Right kidney (tissue), 9 donors: ENCODE measurements around the gene PMEL.
"Not testable (repeated sequence)": the region's sequence is repeated elsewhere in the genome, so short reads cannot be mapped to it uniquely, and the experiment has no call there.

Source experiments
- DNase-seq: peaks from one replicate; pipeline ENCODE4 v3.0.0-alpha.2; 2016
- long read RNA-seq, 8 donors: transcript quantifications; one replicate each; lab custom pipeline, GENCODE V29; 2026

Gene PMEL
- long read RNA-seq, donor 1, partial matches to known transcripts = 0 of 3 reads
- long read RNA-seq, donor 1, other reads (novel, unspliced or antisense) = 0 of 3 reads
- long read RNA-seq, donor 2, partial matches to known transcripts = 113 of 129 reads
- long read RNA-seq, donor 2, other reads (novel, unspliced or antisense) = 16 of 129 reads
- long read RNA-seq, donor 3 = 0 reads
- long read RNA-seq, donor 4, partial matches to known transcripts = 0 of 2 reads
- long read RNA-seq, donor 4, other reads (novel, unspliced or antisense) = 0 of 2 reads
- long read RNA-seq, donor 5, partial matches to known transcripts = 0 of 13 reads
- long read RNA-seq, donor 5, other reads (novel, unspliced or antisense) = 13 of 13 reads
- long read RNA-seq, donor 6, partial matches to known transcripts = 12 of 12 reads
- long read RNA-seq, donor 6, other reads (novel, unspliced or antisense) = 0 of 12 reads
- long read RNA-seq, donor 7 = 0 reads
- long read RNA-seq, donor 8 = 0 reads

DNA sequence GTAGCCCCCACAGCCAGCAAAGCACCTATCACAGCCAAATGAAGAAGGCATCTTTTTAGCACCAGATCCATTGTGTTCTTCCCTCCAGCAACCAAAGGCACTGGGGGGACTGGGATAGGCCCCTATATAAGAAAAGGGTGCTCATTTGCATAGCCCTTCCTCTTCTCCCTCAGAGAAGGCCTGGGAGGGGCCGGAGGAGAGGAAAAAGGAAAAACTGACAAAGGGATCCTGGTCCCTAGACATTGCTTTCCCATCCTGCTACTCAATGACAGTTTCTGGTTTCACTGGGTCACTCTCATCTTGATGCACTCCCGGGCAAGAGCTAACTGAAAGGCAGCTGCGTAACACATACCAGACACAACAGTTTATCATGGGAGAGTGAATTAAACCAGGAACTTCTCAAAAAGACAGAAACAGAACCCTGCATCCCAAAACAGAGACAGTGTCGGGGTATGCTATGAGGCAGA, at the start of gene PMEL:
Gene PMEL (minus strand): TSS at position 102 of the 467 bp plus-strand sequence. CDS start 31 bp downstream, at position 71.
- DNase-seq = no peak

DNA sequence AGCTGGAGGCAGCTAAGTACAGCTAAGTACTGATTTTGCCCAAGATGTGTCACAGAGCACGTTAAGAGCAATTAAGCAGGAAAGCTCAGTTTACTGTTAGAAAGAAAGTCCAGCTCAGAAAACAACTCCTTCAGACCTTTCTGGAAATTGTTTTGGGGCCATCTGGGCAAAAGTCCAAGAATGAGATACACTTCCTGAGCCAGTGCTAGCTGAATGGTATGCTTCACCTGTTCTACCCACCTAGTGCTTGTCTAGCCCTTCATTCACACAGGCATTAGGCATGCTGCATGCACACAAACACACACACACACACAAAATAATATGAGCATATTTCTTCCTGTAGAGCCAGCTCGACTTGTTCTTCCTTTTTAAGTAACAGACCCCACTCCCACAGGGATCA, 48.4 kb upstream of the PMEL start:
- DNase-seq = peak; percentile 26

- DNase-seq = no peak
Measured at GRCh38 chr12:56013482-56013881, 47.6 kb upstream of the PMEL start.

- DNase-seq = no peak
Measured at GRCh38 chr12:56011509-56012090, 45.8 kb upstream of the PMEL start.

GRCh38 chr12:56010111-56010570, 44.3 kb upstream of the PMEL start:
- DNase-seq = no peak

DNA sequence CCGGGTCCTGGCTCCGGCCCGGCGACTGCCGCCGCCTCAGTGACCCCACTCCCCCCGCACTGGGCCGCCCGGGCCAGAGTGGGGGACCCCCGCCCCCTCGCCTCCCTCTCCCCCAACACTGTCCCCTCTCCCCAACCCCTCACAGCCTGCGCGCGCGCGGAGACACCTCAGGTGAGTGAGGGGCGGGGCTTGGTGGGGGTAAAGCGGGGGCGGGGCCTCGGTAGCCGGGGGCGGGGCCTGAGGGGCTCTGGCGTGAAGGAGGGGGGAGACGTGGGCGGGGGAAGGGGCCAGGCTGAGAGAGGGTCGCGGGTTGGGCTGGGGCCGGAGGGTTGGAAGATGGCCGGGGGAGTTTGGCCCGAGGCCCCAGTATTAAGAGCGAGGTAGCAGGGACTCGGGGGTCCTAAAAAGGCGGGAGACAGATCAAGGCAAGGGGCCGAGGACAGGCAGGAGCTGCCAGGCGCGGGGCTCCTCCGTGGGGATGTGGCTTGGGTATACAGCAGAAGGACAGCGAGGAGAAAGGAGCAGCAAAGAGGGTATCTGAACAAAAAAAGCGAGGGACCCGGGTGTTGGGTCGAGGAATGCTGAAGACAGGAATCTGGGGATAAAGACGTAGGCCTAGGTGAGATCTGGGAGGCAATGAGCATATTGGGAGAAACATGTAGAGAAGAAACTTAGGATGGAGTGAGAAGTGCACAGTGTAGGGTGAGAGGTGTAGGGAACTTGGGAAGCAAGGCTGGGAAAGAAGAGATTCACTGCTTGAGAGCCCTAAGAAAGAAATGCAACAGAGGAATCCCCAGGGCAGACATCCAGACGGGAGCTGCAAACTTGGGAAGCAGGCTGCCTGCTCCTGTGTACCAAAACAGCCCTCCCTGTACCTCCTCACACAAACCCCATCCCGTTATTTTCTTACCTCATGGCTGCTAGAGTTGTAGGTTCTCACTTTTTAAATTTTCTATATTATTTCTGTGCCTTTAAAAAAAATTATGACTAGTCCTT, 42.0 kb upstream of the PMEL start:
- DNase-seq = peak; percentile 81

DNA sequence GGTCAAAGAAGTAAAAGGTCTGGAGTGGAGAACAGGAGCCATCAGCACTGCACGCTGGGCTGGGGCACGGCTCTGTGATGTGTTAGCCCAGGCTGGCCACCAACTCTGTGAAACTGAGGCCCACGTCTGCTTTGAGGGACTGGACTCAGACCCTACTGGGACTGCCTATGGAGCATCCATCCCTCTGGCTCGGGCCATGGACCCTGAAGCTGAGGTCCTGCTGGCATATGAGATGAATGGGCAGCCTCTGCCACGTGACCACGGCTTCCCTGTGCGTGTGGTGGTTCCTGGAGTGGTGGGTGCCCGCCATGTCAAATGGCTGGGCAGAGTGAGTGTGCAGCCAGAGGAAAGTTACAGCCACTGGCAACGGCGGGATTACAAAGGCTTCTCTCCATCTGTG, 38.4 kb upstream of the PMEL start:
- no peak for DNase-seq

DNA sequence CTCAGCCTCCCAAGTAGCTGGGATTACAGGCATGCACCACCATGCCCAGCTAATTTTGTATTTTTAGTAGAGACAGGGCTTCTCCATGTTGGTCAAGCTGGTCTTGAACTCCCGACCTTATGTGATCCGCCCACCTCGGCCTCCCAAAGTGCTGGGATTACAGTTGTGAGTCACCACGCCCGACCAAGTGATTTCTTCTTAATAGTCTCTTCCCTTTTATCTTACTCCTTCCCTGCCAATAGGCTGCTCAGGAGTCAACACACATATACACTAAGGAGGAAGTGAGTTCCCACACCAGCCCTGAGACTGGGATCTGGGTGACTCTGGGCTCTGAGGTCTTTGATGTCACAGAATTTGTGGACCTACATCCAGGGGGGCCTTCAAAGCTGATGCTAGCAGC, 37.5 kb upstream of the PMEL start:
- not testable (repeated sequence) for DNase-seq

GRCh38 chr12:56001487-56002100, 35.8 kb upstream of the PMEL start:
- no peak for DNase-seq

DNA sequence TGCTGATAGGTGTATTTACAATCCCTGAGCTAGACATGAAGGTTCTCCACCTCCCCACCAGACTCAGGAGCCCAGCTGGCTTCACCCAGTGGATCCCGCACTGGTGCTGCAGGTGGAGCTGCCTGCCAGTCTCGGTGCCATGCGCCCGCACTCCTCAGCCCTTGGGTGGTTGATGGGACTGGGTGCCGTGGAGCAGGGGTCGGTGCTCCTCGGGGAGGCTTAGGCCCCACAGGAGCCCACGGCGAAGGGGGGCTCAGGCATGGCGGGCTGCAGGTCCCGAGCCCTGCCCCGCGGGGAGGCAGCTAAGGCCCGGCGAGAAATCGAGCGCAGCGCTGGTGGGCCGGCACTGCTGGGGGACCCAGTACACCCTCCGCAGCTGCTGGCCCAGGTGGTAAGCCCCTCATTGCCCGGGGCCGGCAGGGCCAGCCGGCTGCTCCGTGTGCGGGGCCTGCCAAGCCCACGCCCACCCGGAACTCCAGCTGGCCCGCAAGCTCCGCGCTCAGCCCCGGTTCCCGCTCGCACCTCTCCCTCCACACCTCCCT, 34.2 kb upstream of the PMEL start:
- not testable (repeated sequence) for DNase-seq

- DNase-seq = not testable (repeated sequence)
Measured at GRCh38 chr12:55999522-55999921, 33.7 kb upstream of the PMEL start.

DNA sequence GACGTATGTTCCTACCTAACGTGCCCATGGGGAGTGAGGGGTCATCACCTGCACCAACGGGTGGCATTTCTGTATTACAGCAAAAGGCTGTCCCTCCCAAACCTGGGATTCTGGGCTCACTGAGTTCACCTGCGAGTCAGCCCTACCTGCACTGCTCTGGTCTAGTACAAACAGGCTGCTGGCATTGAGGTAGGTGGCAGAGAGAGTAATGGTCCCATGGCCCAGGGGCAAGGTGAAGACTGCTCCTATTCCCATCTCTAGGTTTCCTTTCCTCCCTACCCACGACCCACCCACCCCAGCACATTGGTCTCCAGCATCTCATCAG, 31.7 kb upstream of the PMEL start:
- no peak for DNase-seq

DNA sequence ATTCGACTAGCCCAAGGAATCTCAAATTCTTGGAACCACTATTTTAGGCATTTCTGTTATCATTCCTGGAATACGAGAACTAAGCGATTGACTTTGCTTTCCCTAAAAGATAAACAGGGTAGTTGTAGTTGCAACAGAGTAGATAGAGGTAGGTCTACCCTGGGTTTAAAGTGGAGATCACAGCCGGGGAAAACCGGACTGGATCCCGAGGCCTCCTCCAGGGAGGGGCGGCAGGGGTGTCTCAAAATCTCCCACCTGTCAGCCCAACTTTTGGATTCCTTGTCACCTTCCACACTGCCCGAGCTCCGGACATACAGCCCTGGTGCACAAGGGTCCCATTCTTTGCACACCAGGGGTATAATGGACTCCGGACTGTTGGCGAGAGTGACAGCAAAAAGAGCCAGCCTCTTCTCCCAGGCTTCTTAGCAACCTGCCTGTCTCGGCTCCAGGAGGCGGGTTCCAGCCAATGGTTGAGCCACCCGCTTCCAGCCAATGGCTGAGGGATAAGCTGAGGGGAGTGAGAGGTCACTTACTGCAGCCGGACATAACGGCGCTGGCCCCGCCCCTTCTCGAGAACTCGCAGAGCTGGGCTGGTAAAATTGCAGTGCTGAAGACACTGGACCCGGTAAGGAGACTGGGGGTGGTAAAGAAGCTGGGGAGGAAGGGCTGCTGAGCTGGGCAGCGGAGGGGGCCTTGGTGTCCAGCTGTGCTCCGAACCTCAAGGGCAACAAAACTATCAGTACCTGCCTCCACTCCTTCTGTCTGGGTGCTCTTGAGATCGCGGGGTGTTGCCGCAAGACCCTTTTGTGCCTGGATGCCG, 31.1 kb upstream of the PMEL start, which contains the start of gene SUOX:
Gene SUOX (plus strand): TSS at position 562 of the 820 bp plus-strand sequence. CDS start 4,946 bp downstream, outside the sequence.
- peak; percentile 81 for DNase-seq

- peak; percentile 57 for DNase-seq
Measured at GRCh38 chr12:55996201-55996714, 30.4 kb upstream of the PMEL start.

- no peak for DNase-seq
Measured at GRCh38 chr12:55995366-55995765, 29.5 kb upstream of the PMEL start.

GRCh38 chr12:55993230-55993853, 27.5 kb upstream of the PMEL start:
- no peak for DNase-seq

DNA sequence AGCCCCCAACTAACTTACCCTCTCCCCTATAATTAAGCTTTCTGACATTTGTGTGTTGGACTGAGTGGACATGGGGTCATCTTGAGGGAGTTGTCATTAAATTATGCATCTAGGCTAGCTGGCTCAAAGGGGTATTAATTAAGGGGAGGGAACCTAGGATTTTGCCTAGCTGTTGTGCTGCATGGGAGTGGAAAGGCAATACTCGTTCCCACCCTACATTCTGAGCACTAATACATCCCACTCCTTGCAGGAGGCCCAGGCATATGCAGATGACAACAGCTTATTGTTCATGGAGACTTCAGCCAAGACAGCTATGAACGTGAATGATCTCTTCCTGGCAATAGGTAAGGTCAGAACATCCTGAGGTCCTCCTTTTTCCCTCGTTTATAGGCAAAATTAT, 25.3 kb upstream of the PMEL start:
- no peak for DNase-seq

DNA sequence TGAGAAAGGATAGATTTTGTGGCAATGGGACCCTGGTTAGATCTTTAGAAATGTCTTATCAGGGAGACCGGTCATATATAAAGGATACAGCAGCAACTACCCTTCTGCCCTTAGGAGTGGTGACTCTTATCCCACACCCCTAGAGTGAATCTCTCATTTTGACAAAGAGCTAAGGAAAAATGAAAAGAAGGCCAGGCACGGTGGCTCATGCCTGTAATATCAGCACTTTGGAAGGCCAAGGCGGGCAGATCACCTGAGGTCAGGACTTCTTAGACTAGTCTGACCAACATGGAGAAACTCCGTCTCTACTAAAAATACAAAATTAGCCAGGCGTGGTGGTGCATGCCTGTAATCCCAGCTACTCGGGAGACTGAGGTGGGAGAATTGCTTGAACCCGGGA, 20.1 kb upstream of the PMEL start:
- not testable (repeated sequence) for DNase-seq

DNA sequence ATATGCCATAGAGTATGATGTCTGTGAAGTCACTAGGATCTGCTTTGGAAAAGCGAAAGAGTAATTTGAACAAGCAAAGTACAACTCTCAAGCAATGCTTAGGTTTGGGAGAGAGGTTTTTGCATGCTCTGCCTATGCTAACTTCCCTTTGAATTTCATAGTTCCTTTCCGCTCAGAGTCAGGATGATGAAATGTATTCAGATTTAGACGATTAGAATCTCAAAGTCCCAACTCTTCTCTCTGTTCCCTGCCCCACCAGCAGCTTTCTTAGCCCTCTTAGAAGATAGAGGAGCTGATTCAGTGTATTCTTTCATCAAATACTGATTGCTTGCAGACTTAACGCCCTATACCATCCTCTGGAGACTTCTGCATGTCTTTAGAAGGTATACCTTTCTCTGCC, 19.5 kb upstream of the PMEL start:
- no peak for DNase-seq

GRCh38 chr12:55984861-55985260, 19.0 kb upstream of the PMEL start:
- no peak for DNase-seq
